Muscle layer of duodenum (tissue), 2 donors: ENCODE data around the gene PKHD1.

Experiments
- H3K27ac ChIP-seq: one replicate; pipeline ENCODE4 v1.7.0; 2013; ENCODE audit warnings: mild to moderate bottlenecking, low read length
- H3K27me3 ChIP-seq: one replicate; pipeline ENCODE4 v1.7.0; 2013; ENCODE audit warnings: low read depth, mild to moderate bottlenecking, control low read depth, low read length
- H3K36me3 ChIP-seq, 2 donors: one replicate each; pipeline ENCODE4 v1.7.0; 2013; ENCODE audit warnings: low read length in 2 of 2, control low read depth in 1 of 2, mild to moderate bottlenecking in 1 of 2; ENCODE audit not compliant: insufficient read depth in 2 of 2, control insufficient read depth in 1 of 2
- H3K4me1 ChIP-seq, 2 donors: one replicate each; pipeline ENCODE4 v1.7.0; 2013; ENCODE audit warnings: low read length in 2 of 2, mild to moderate bottlenecking in 2 of 2, control low read depth in 1 of 2, moderate library complexity in 1 of 2; ENCODE audit not compliant: insufficient read depth in 2 of 2, control insufficient read depth in 1 of 2
- H3K4me3 ChIP-seq, 2 donors: one replicate each; pipeline ENCODE4 v1.7.0; 2013; ENCODE audit warnings: low read length in 2 of 2, low read depth in 1 of 2, mild to moderate bottlenecking in 1 of 2
- H3K9me3 ChIP-seq, 2 donors: one replicate each; pipeline ENCODE4 v1.7.0; 2013; ENCODE audit warnings: low read length in 2 of 2, control low read depth in 1 of 2, mild to moderate bottlenecking in 1 of 2; ENCODE audit not compliant: control insufficient read depth in 1 of 2
- donor health status: healthy.

The PKHD1 gene

DNA sequence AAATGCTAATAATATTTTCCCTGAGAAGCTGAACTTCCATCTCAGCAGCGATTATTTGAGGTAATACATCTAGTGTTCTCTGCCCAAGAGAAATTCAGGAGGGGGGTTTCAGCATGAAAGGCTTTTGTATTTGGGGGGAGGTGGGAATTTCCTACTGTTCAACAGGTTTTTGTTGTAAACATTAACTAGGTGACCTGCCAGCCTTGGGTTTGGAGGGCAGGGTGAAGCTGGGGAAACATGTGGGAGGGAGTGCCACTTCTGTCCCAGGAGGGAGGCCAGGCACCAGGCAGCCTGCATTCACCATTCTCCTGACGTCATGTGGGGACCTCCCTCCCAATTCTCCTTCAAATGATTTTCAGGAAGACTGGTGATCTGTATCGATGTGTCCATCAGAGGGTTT, 37.7 kb upstream of the PKHD1 start:
- no peaks in the 10 kb centered on the region for H3K36me3 ChIP-seq
- no peak overlapping the region for H3K4me3 ChIP-seq
- H3K4me1 ChIP-seq: no peaks in the 10 kb centered on the region
- H3K9me3 ChIP-seq: no peaks in the 10 kb centered on the region
- H3K27me3 ChIP-seq: no peaks in the 10 kb centered on the region
- H3K27ac ChIP-seq: no peak overlapping the region

DNA sequence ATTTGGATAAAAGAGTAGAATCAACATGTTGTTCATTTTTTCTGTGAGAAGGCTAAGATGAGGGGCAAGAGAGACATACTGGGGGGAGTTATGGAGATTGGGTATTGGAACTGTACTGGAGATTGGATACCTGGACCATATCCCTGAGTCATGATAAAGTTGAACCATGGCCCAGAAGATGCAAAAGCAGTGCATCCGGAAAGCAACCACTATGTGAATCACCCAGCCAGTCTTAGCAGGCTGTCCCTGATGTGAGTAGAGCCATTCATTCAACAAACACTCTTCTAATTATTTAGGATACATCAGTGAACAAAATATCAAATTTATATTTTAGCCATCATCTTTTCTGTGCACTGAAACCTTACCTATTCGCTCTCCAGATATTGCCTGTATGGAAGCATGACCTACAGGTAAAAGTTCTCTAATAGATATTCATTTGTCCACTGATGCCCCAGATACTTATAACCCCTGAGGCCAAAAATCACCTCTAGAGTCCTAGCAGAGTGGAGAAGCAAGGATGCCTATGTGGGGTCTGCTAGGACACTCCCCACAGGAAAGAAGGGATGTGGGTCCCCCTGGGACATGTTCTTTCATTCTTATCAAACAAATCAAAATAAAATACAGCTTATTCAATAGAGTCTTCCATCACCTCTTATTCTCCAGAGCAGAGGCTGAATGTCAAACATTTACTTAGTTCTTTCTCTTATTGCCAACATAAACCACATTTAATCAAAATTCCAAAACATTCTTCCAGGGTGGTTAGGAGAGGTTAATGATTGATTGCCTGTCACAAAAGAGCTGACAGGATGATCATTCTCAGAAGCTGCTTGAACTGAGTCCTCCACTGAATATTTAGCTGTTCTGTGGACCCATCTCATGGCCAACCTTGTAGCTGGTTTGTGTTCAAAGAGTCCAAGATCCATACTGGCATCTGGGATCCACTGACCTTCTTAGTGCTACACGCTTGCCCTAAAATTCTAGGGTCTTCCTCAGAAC, 37.0 kb upstream of the PKHD1 start:
- H3K27ac ChIP-seq: no peak overlapping the region
- no peaks in the 10 kb centered on the region for H3K4me1 ChIP-seq
- no peaks in the 10 kb centered on the region for H3K36me3 ChIP-seq
- no peak overlapping the region for H3K4me3 ChIP-seq
- no peaks in the 10 kb centered on the region for H3K27me3 ChIP-seq
- no peaks in the 10 kb centered on the region for H3K9me3 ChIP-seq

- H3K27me3 ChIP-seq: no peaks in the 10 kb centered on the region
- no peak overlapping the region for H3K27ac ChIP-seq
- no peaks in the 10 kb centered on the region for H3K9me3 ChIP-seq
- no peaks in the 10 kb centered on the region for H3K36me3 ChIP-seq
- H3K4me3 ChIP-seq: no peak overlapping the region
- H3K4me1 ChIP-seq: no peaks in the 10 kb centered on the region
Measured at GRCh38 chr6:52123251-52123650, 35.8 kb upstream of the PKHD1 start.

DNA sequence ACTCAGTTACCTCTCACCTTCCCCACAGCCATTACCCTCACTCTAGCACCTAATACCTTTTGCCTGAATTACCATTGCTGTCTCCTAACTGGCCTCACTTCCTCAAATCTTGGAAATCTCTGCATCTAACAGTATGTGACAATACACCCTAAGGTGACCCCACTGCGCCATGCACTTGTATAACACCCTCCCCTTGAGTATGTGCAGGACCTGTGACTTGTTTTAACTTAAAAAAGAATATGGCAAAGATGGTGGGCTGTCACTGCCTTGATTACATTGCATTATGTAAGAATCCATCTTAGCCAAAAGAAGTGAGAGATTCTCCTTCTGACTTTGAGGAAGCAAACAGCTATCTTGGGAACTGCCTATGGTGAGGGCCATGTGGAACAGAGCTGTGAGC, 29.9 kb upstream of the PKHD1 start:
- Histone ChIP-seq H3K9me3 (no peaks in the 10 kb centered on the region), H3K36me3 (no peaks in the 10 kb centered on the region), H3K27ac (no peak overlapping the region), H3K4me3 (no peak overlapping the region), H3K4me1 (no peaks in the 10 kb centered on the region), H3K27me3 (no peaks in the 10 kb centered on the region)

- Histone ChIP-seq H3K4me1 (no peaks in the 10 kb centered on the region), H3K27ac (no peak overlapping the region), H3K4me3 (no peak overlapping the region), H3K36me3 (no peaks in the 10 kb centered on the region), H3K9me3 (no peaks in the 10 kb centered on the region), H3K27me3 (no peaks in the 10 kb centered on the region)
Measured at GRCh38 chr6:52116605-52116948, 29.2 kb upstream of the PKHD1 start.

DNA sequence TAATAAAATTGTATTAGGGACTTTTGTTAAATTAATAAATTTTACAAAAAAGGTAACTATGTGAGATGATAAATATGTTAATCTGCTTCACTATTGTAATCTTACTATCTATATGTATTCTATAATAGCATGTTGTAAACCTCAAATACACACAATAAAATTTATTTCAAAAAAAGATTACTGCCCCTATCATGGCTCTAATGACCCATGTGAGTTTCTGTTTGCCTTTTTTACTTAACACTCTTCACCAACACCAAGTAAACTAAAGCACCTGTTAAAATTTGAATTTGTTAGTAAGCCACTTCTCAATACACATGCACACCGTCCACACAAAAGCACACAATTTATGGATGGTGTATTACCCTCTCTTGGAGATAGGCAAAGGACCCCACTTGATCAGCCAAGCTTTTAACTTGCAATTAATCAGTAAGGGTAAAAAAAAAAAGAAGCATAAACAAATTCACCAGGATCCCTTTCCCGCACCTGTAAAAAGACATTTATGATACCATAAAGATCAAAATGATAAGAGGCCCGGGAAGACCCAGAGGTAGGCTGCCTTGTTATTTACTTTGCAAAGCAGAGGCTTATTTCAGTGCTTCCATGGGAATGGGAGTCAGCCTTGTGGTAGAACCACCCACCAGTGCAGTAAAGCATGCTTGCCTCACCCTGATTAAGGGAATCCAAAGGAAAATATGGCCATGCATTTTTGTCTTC, 28.6 kb upstream of the PKHD1 start:
- Histone ChIP-seq H3K9me3 (no peaks in the 10 kb centered on the region), H3K27ac (no peak overlapping the region), H3K36me3 (no peaks in the 10 kb centered on the region), H3K4me3 (no peak overlapping the region), H3K4me1 (no peaks in the 10 kb centered on the region), H3K27me3 (no peaks in the 10 kb centered on the region)

DNA sequence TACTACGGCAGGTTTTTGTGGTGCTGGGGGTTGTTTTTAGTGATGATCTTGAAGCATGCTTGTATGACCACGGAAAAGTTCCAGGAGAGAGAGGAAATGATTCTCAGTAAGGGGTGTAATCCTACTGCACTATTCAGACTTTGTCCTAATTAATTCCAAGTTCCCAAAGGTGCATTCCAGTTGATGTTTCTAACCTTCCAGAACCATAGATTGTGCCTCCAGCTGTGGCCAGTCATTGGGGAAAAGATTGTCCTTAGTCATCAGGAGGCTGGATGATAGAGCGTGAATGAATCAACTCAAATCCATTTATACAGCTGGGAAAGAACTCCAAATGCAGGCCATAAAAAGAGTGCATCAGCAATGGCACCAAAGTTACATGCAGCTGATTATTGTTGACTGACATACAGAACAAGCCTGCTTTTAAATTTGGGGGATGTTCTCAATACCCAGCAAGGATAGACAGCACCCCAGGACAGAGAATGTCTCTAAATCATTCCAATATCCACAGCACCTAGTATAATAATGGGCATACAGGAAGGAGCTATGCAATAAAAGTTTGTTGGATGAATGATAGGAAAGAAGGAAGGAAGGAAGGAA, 27.8 kb upstream of the PKHD1 start:
- H3K27ac ChIP-seq: no peak overlapping the region
- no peaks in the 10 kb centered on the region for H3K4me1 ChIP-seq
- no peaks in the 10 kb centered on the region for H3K36me3 ChIP-seq
- no peak overlapping the region for H3K4me3 ChIP-seq
- no peaks in the 10 kb centered on the region for H3K9me3 ChIP-seq
- H3K27me3 ChIP-seq: no peaks in the 10 kb centered on the region

DNA sequence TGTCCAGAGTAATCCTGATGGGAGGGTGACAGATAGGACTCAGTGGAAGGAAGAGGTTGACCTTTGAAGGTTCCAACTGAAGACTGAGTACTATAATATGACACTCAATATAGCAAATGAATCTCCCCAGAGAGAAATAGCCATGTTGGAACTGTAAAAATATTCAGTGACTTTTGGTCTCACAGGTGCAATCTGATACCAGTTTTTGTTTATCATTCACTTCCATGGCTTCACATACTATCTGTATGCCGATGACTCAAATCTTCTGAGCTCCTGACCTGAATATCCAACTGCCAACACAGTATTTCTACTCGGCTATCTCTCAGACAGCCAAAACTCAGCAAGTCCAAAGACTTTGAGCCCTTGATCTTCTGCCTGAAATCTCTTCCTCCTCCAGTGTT, 21.8 kb upstream of the PKHD1 start:
- Histone ChIP-seq H3K27ac (no peak overlapping the region), H3K36me3 (no peaks in the 10 kb centered on the region), H3K9me3 (no peaks in the 10 kb centered on the region), H3K27me3 (no peaks in the 10 kb centered on the region), H3K4me1 (no peaks in the 10 kb centered on the region), H3K4me3 (no peak overlapping the region)

- Histone ChIP-seq H3K4me1 (no peaks in the 10 kb centered on the region), H3K4me3 (no peak overlapping the region), H3K27me3 (no peaks in the 10 kb centered on the region), H3K27ac (no peak overlapping the region), H3K36me3 (no peaks in the 10 kb centered on the region), H3K9me3 (no peaks in the 10 kb centered on the region)
Measured at GRCh38 chr6:52108128-52108527, 20.7 kb upstream of the PKHD1 start.

DNA sequence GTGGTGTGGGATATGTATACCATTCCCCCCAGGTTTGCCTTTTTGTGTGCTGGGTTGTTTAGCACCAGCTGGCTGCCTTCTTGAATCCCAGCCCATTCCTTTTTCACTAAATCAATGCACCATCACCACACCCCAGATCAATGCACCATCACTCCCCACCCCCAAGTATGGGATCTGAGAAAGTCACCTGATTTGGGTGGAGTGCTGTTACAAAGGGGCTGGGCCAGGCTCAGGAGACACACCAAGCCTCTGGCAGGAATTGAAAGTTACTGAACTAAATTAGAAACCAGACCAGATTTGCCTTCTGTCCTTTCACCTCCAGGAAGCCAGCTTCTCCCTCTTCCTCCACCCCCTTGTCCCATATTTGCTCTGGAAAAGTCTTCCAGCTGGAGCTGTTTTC, 19.6 kb upstream of the PKHD1 start:
- Histone ChIP-seq H3K9me3 (no peaks in the 10 kb centered on the region), H3K36me3 (no peaks in the 10 kb centered on the region), H3K27me3 (no peaks in the 10 kb centered on the region), H3K4me3 (no peak overlapping the region), H3K4me1 (no peaks in the 10 kb centered on the region), H3K27ac (no peak overlapping the region)

DNA sequence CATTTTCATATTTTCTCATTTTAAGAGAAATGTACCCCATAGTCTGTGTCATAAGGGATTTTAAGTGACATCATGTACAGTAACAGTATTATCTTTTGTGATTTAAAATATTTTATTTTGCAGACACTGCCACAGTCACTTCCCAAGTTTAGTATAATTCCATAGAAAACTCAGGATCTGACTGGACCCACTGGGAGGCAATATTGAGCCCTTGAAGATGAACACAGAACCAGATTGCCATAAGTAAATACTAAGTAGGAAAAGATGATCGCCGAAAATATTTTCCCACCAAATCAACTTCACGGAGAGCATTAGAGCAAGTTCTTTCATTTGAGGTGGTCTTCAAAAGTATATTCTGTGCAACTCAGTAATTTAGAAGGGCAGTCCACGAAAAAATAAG, 17.6 kb upstream of the PKHD1 start:
- H3K27me3 ChIP-seq: no peaks in the 10 kb centered on the region
- no peak overlapping the region for H3K27ac ChIP-seq
- H3K4me1 ChIP-seq: no peaks in the 10 kb centered on the region
- no peaks in the 10 kb centered on the region for H3K36me3 ChIP-seq
- H3K4me3 ChIP-seq: no peak overlapping the region
- H3K9me3 ChIP-seq: no peaks in the 10 kb centered on the region
